Panc1 (cell line): ENCODE results near the gene CTAGE1. TPM values are rescaled to one million over a fixed set of nuclear protein-coding genes. Genes with fewer than 3 reads are reported as not detected.

Source experiments
- ATAC-seq: fragments of 200-7000 bp; cut with Tn5 transposase; 2 replicates; pipeline ENCODE4 v1.9.1; 2020; ENCODE audit warnings: mild to moderate bottlenecking, moderate library complexity
- BruUV-seq: library from RNA; stranded (reverse); fragments of 400-500 nt; replicated peaks from 2 replicates; lab custom pipeline; 2021; lab: Mats Ljungman, UMichigan
- CTCF ChIA-PET: fragments of 300-600 bp; sonication (Branson Sonifier 250); formaldehyde crosslinking; loops from one replicate; lab custom pipeline; 2022; ENCODE audit warnings: antibody characterized with exemption; lab: Charles Lee
- POLR2A ChIA-PET: fragments of 300-600 bp; sonication (Branson Sonifier 250); formaldehyde crosslinking; loops from one replicate; lab custom pipeline; 2022; ENCODE audit warnings: antibody characterized with exemption; lab: Charles Lee
- DNase-seq: peaks from one replicate; pipeline ENCODE4 v3.0.0-alpha.2; 2010; ENCODE audit warnings: low read depth, low spot score
- H3K27ac ChIP-seq: 2 replicates; pipeline ENCODE4 v1.5.1; 2011; ENCODE audit warnings: mild to moderate bottlenecking, low read length, inconsistent platforms
- H3K27me3 ChIP-seq: fragments of 200-500 bp; sonication (Bioruptor generic); 2 replicates; pipeline ENCODE4 v1.6.0; 2014; ENCODE audit warnings: low read length, inconsistent platforms; ENCODE audit not compliant: control insufficient read depth, insufficient read depth
- H3K36me3 ChIP-seq: fragments of 200-500 bp; sonication (Bioruptor generic); 2 replicates; pipeline ENCODE4 v1.5.1; 2014; ENCODE audit warnings: inconsistent platforms, mild to moderate bottlenecking, low read length, moderate library complexity; ENCODE audit not compliant: control insufficient read depth, insufficient read depth
- H3K4me1 ChIP-seq: 2 replicates; pipeline ENCODE4 v1.5.1; 2011; ENCODE audit warnings: inconsistent platforms, mild to moderate bottlenecking, low read length, moderate library complexity; ENCODE audit not compliant: control insufficient read depth, insufficient read depth
- H3K4me3 ChIP-seq, 2 experiments: 2 replicates each; pipeline ENCODE4 v1.5.1; 2011 to 2012; ENCODE audit warnings: low read depth in 2 of 2, low read length in 2 of 2, mild to moderate bottlenecking in 2 of 2, inconsistent platforms in 1 of 2, moderate library complexity in 1 of 2
- H3K9me3 ChIP-seq: fragments of 200-500 bp; sonication (Bioruptor generic); 2 replicates; pipeline ENCODE4 v1.5.1; 2014; ENCODE audit warnings: low read depth, mild to moderate bottlenecking, inconsistent platforms, low read length, moderate library complexity; ENCODE audit not compliant: control insufficient read depth, insufficient read depth
- CTCF ChIP-seq: fragments of 450-650 bp; IDR thresholded peaks from 2 replicates; pipeline ENCODE4 v1.5.1; 2017; ENCODE audit warnings: mild to moderate bottlenecking
- POLR2AphosphoS5 ChIP-seq: IDR thresholded peaks from 2 replicates; pipeline ENCODE4 v1.6.1; 2012; ENCODE audit warnings: mild to moderate bottlenecking, low read depth, low read length, moderate library complexity
- REST ChIP-seq, 2 experiments: IDR thresholded peaks; 2 replicates each; pipeline ENCODE4 v1.6.1; 2011 to 2012; ENCODE audit warnings: low read depth in 2 of 2, control low read depth in 1 of 2, low read length in 1 of 2, mild to moderate bottlenecking in 1 of 2, moderate library complexity in 1 of 2; ENCODE audit not compliant: insufficient read depth in 1 of 2
- SIN3A ChIP-seq: IDR thresholded peaks from 2 replicates; pipeline ENCODE4 v1.6.1; 2012; ENCODE audit warnings: low read depth, mild to moderate bottlenecking, low read length, moderate library complexity, borderline replicate concordance; ENCODE audit not compliant: insufficient read depth
- TCF7L2 ChIP-seq: IDR thresholded peaks from 2 replicates; pipeline ENCODE4 v1.6.1; 2011; ENCODE audit warnings: mild to moderate bottlenecking, low read depth, low read length, inconsistent platforms
- in situ Hi-C: cut with HindIII; loops from 2 replicates; pipeline ENCODE4 v1.10.0; 2016; ENCODE audit warnings: low sequenced_read_pairs, low pct_unique_long_range_greater_than_20kb
- intact Hi-C: fragments of 100-400 bp; cut with micrococcal nuclease; formaldehyde crosslinking; loops from one replicate; pipeline ENCODE4 v1.10.0; 2022; ENCODE audit not compliant: unreplicated experiment
- total RNA-seq: library from RNA; stranded (reverse); gene quantifications from one replicate; pipeline ENCODE4 v1.2.1, GENCODE V29; 2021; ENCODE audit not compliant: unreplicated experiment

CTAGE1 gene
- total RNA-seq, 1 experiment from 2014 or later: not detected

- Histone ChIP-seq H3K36me3 (no peaks in the 10 kb centered on the region), H3K4me1 (no peaks in the 10 kb centered on the region), H3K9me3 (no peaks in the 10 kb centered on the region), H3K4me3 (no peak overlapping the region), H3K27ac (no peak overlapping the region), H3K27me3 (peaks cover 4% of the 10 kb centered on the region; the same call in 1 of the 2 replicates)
- ChIA-PET CTCF (no interaction called here), POLR2A (no interaction called here)
- ATAC-seq: no peak
- intact Hi-C loops: no loop called here
- no peak for DNase-seq
- TF ChIP-seq CTCF (no peak), TCF7L2 (no peak), SIN3A (no peak), POLR2AphosphoS5 (no peak), REST (IDR thresholded peaks at IDR 0.05; ENCODE audit: insufficient read depth in 1 of 2, low read depth in 2 of 2, low read length in 1 of 2) (no peak)
- in situ Hi-C loops: no loop called here
- BruUV-seq: no TSS peak
Measured at GRCh38 chr18:22409445-22409844, 8.3 kb downstream of the CTAGE1 start.

GRCh38 chr18:22408059-22408458 is 9.7 kb downstream of the CTAGE1 start:
- POLR2A ChIA-PET: no interaction called here
- ATAC-seq (no peak), DNase-seq (no peak)
- intact Hi-C loops: no loop called here
- no TSS peak for BruUV-seq
- H3K9me3 ChIP-seq: no peaks in the 10 kb centered on the region
- no peak overlapping the region for H3K4me3 ChIP-seq
- H3K4me1 ChIP-seq: no peaks in the 10 kb centered on the region
- H3K36me3 ChIP-seq: no peaks in the 10 kb centered on the region
- H3K27ac ChIP-seq: no peak overlapping the region
- no peak for TF ChIP-seq CTCF
- TF ChIP-seq SIN3A: no peak
- no peak for TF ChIP-seq REST (IDR thresholded peaks at IDR 0.05; ENCODE audit: insufficient read depth in 1 of 2, low read depth in 2 of 2, low read length in 1 of 2)
- no peak for TF ChIP-seq POLR2AphosphoS5
- TF ChIP-seq TCF7L2: no peak
- in situ Hi-C loops: no loop called here
- H3K27me3 ChIP-seq: peaks cover 4% of the 10 kb centered on the region; the same call in 1 of the 2 replicates
- CTCF ChIA-PET: no interaction called here
